SK-N-SH (cell line): ENCODE results near the gene FAM110A. TPM values are rescaled to one million over a fixed set of nuclear protein-coding genes. Genes with fewer than 3 reads are reported as not detected.

Experiments used
- CTCF ChIA-PET: fragments of 300-600, 350-600 bp; formaldehyde crosslinking; extraction: SDS; loops from one replicate; lab custom pipeline; 2021; lab: Yijun Ruan, JAX
- POLR2A ChIA-PET: fragments of 350-600 bp; sonication (Branson Sonifier 250); formaldehyde crosslinking; extraction: SDS; loops from one replicate; lab custom pipeline; 2020; ENCODE audit warnings: antibody characterized with exemption, inconsistent platforms; lab: Yijun Ruan, JAX
- DNase-seq: peaks from one replicate; pipeline ENCODE4 v3.0.0; 2012
- H2AFZ ChIP-seq: fragments of 200-600 bp; sonication (generic); 2 replicates; pipeline ENCODE4 v1.8.1; 2016; ENCODE audit warnings: antibody characterized with exemption, mild to moderate bottlenecking, low read depth
- H3F3A ChIP-seq: fragments of 200-600 bp; sonication (generic); replicated peaks from 2 replicates; pipeline ENCODE3; 2016; ENCODE audit warnings: antibody characterized with exemption, mild to moderate bottlenecking; ENCODE audit not compliant: insufficient read depth
- H3K27ac ChIP-seq, 2 experiments: fragments of 200-500 bp in 1 of 2; fragments of 200-600 bp in 1 of 2; sonication (Bioruptor generic) in 1 of 2; sonication (generic), shearing (Covaris generic) in 1 of 2; 2 replicates each; pipeline versions ENCODE4 v1.5.1 to v1.6.1; 2014 to 2016; ENCODE audit warnings: low read depth in 2 of 2, inconsistent platforms in 1 of 2, low read length in 1 of 2, mild to moderate bottlenecking in 1 of 2, mixed read lengths in 1 of 2
- H3K27me3 ChIP-seq: fragments of 200-600 bp; sonication (generic), shearing (Covaris generic); 2 replicates; pipeline ENCODE4 v1.6.1; 2016; ENCODE audit warnings: mixed run types; ENCODE audit not compliant: insufficient read depth
- H3K36me3 ChIP-seq, 2 experiments: fragments of 200-500 bp in 1 of 2; fragments of 200-600 bp in 1 of 2; sonication (Bioruptor generic) in 1 of 2; sonication (generic) in 1 of 2; replicated peaks in 1 of 2; 2 replicates each; pipeline versions ENCODE3 to v1.5.1; 2014 to 2016; ENCODE audit warnings: low read length in 1 of 2, mild to moderate bottlenecking in 1 of 2; ENCODE audit not compliant: insufficient read depth in 2 of 2, control insufficient read depth in 1 of 2
- H3K4me1 ChIP-seq, 2 experiments: fragments of 200-500 bp in 1 of 2; fragments of 200-600 bp in 1 of 2; sonication (Bioruptor generic) in 1 of 2; sonication (generic), shearing (Covaris generic) in 1 of 2; 2 replicates each; pipeline versions ENCODE4 v1.5.1 to v1.6.1; 2014 to 2016; ENCODE audit warnings: low read depth in 1 of 2, low read length in 1 of 2, mixed run types in 1 of 2; ENCODE audit not compliant: insufficient read depth in 2 of 2, control insufficient read depth in 1 of 2
- H3K4me2 ChIP-seq: fragments of 200-600 bp; sonication (generic), shearing (Covaris generic); 2 replicates; pipeline ENCODE4 v1.6.1; 2017; ENCODE audit warnings: mixed run types
- H3K4me3 ChIP-seq, 2 experiments: fragments of 200-500 bp in 1 of 2; fragments of 200-600 bp in 1 of 2; sonication (Bioruptor generic) in 1 of 2; sonication (generic), shearing (Covaris generic) in 1 of 2; 2 replicates each; pipeline versions ENCODE4 v1.5.1 to v1.8.1; 2014 to 2016; ENCODE audit warnings: low read depth in 2 of 2, inconsistent platforms in 1 of 2, low read length in 1 of 2, mild to moderate bottlenecking in 1 of 2, mixed read lengths in 1 of 2, moderate library complexity in 1 of 2
- H3K79me2 ChIP-seq: fragments of 200-600 bp; sonication (generic); 2 replicates; pipeline ENCODE4 v1.8.1; 2017; ENCODE audit warnings: mild to moderate bottlenecking; ENCODE audit not compliant: insufficient read depth
- H3K9ac ChIP-seq: fragments of 200-600 bp; sonication (generic); 2 replicates; pipeline ENCODE4 v1.6.1; 2017; ENCODE audit warnings: mixed run types
- H3K9me2 ChIP-seq: fragments of 200-600 bp; sonication (generic); 2 replicates; pipeline ENCODE4 v1.6.1; 2017; ENCODE audit warnings: mixed run types
- H3K9me3 ChIP-seq: fragments of 200-600 bp; sonication (generic); 2 replicates; pipeline ENCODE4 v1.6.1; 2017; ENCODE audit warnings: mixed run types, mild to moderate bottlenecking, moderate library complexity
- H4K20me1 ChIP-seq: fragments of 200-600 bp; sonication (generic); 2 replicates; pipeline ENCODE4 v1.6.1; 2017; ENCODE audit warnings: mild to moderate bottlenecking, mixed run types; ENCODE audit not compliant: insufficient read depth
- CTCF ChIP-seq: fragments of 200-600 bp; sonication (generic); IDR thresholded peaks from 2 replicates; pipeline ENCODE4 v1.6.1; 2017; ENCODE audit warnings: antibody characterized with exemption, mild to moderate bottlenecking, moderate library complexity
- FOSL2 ChIP-seq: IDR thresholded peaks from 2 replicates; pipeline ENCODE4 v1.4.0; 2012; ENCODE audit warnings: low read depth, mild to moderate bottlenecking, moderate library complexity, borderline replicate concordance
- FOXJ3 ChIP-seq: sonication (generic); formaldehyde crosslinking; IDR thresholded peaks from 2 replicates; pipeline ENCODE4 v1.5.1; 2020; ENCODE audit warnings: mild to moderate bottlenecking, missing genetic modification reagents
- GABPA ChIP-seq: IDR thresholded peaks from 2 replicates; pipeline ENCODE4 v1.4.0; 2012; ENCODE audit warnings: low read depth, mild to moderate bottlenecking
- GATA2 ChIP-seq: sonication (generic); formaldehyde crosslinking; IDR thresholded peaks from 2 replicates; pipeline ENCODE4 v1.5.0; 2020; ENCODE audit warnings: mild to moderate bottlenecking, missing genetic modification reagents
- IRF3 ChIP-seq: fragments of 150-350 bp; IDR thresholded peaks from 2 replicates; pipeline ENCODE4 v1.6.1; 2016; ENCODE audit warnings: mild to moderate bottlenecking, low read depth, low read length
- JUND ChIP-seq: IDR thresholded peaks from 2 replicates; pipeline ENCODE4 v1.4.0; 2012
- MAX ChIP-seq: IDR thresholded peaks from 2 replicates; pipeline ENCODE4 v1.4.0; 2012; ENCODE audit warnings: low read depth
- NFIC ChIP-seq: IDR thresholded peaks from 2 replicates; pipeline ENCODE4 v1.4.0; 2012; ENCODE audit warnings: borderline replicate concordance
- RAD21 ChIP-seq: IDR thresholded peaks from 2 replicates; pipeline ENCODE4 v1.6.1; 2012; ENCODE audit warnings: mild to moderate bottlenecking, low read length
- RCOR1 ChIP-seq: fragments of 150-350 bp; IDR thresholded peaks from 2 replicates; pipeline ENCODE4 v1.6.1; 2017; ENCODE audit warnings: antibody characterized with exemption, low read length
- SIN3A ChIP-seq: IDR thresholded peaks from 2 replicates; pipeline ENCODE4 v1.6.1; 2012; ENCODE audit warnings: low read depth, mild to moderate bottlenecking, low read length, moderate library complexity, borderline replicate concordance
- TEAD4 ChIP-seq: IDR thresholded peaks from 2 replicates; pipeline ENCODE4 v1.4.0; 2012; ENCODE audit warnings: mild to moderate bottlenecking, borderline replicate concordance; ENCODE audit not compliant: insufficient read depth
- USF1 ChIP-seq: IDR thresholded peaks from 2 replicates; pipeline ENCODE4 v1.4.0; 2012; ENCODE audit warnings: low read depth, borderline replicate concordance
- YY1 ChIP-seq: IDR thresholded peaks from 2 replicates; pipeline ENCODE4 v1.4.0; 2012; ENCODE audit warnings: low read depth, mild to moderate bottlenecking
- WGBS: methylation state at CpG from one replicate; pipeline ENCODE4 v1.1.6; 2017; ENCODE audit warnings: low lambda C conversion rate; 5-methylcytosine and 5-hydroxymethylcytosine counted together
- polyA plus RNA-seq, 3 experiments: library from polyadenylated mRNA; depleted of rRNA; stranded (reverse); fragments of >200 nt; gene quantifications; 2 replicates each; pipeline ENCODE4 v1.2.3, GENCODE V29; 2012

Gene FAM110A
- polyA plus RNA-seq, 1 of the 3 experiments (the other 2 are of a cell fraction): 3.8 TPM

GRCh38 chr20:823574-823902 lies 10.0 kb upstream of the FAM110A start:
- Histone ChIP-seq H3K9me2 (no peaks in the 10 kb centered on the region), H3K27me3 (no peaks in the 10 kb centered on the region), H3K9ac (no peak overlapping the region), H2AFZ (no peak overlapping the region), H3F3A (no peaks in the 10 kb centered on the region)
- ChIA-PET CTCF (no interaction called here), POLR2A (no interaction called here)
- WGBS: 83% methylated on average over 4 of the region's 4 CpGs
- TF ChIP-seq GABPA: no peak
- TF ChIP-seq, all 33 proteins: peak for 0
- DNase-seq: no peak
- H4K20me1 ChIP-seq: no peaks in the 10 kb centered on the region
- H3K4me2 ChIP-seq: no peak overlapping the region
- H3K36me3 ChIP-seq: no peaks in the 10 kb centered on the region
- no peaks in the 10 kb centered on the region for H3K4me1 ChIP-seq
- no peaks in the 10 kb centered on the region for H3K79me2 ChIP-seq
- no peaks in the 10 kb centered on the region for H3K9me3 ChIP-seq
- H3K27ac ChIP-seq: no peak overlapping the region
- no peak overlapping the region for H3K4me3 ChIP-seq

GRCh38 chr20:824490-824889 lies 9.0 kb upstream of the FAM110A start:
- POLR2A ChIA-PET: no interaction called here

GRCh38 chr20:824916-825315 lies 8.6 kb upstream of the FAM110A start:
- no peak overlapping the region for H3K4me3 ChIP-seq
- ChIA-PET POLR2A (no interaction called here), CTCF (interaction anchor here (1.1 to 1.5 kb wide), 2 partner anchors 133 to 284 kb away, joined by 3 to 5 read pairs; no protein-coding TSS in a partner anchor)
- no peak overlapping the region for H3K27ac ChIP-seq
- no peak for DNase-seq
- no peak overlapping the region for H2AFZ ChIP-seq
- no peaks in the 10 kb centered on the region for H3K9me2 ChIP-seq
- 50% methylated on average over 4 of the region's 4 CpGs for WGBS
- TF ChIP-seq GATA2 (no peak), CTCF (no peak), IRF3 (no peak), RCOR1 (no peak), SIN3A (no peak), USF1 (no peak), NFIC (no peak), FOXJ3 (CRISPR knock-in tag) (no peak), TEAD4 (no peak), JUND (no peak), FOSL2 (no peak)
- no peaks in the 10 kb centered on the region for H3F3A ChIP-seq
- H4K20me1 ChIP-seq: no peaks in the 10 kb centered on the region
- H3K9ac ChIP-seq: no peak overlapping the region
- no peaks in the 10 kb centered on the region for H3K27me3 ChIP-seq
- no peaks in the 10 kb centered on the region for H3K36me3 ChIP-seq
- H3K79me2 ChIP-seq: no peaks in the 10 kb centered on the region
- no peaks in the 10 kb centered on the region; a peak in 1 of 4 replicates for H3K4me1 ChIP-seq
- H3K4me2 ChIP-seq: no peak overlapping the region
- no peaks in the 10 kb centered on the region for H3K9me3 ChIP-seq

More at GRCh38 chr20:824490-824889, 9.0 kb upstream of the FAM110A start:
- Histone ChIP-seq H3F3A (no peaks in the 10 kb centered on the region), H3K27me3 (no peaks in the 10 kb centered on the region), H3K79me2 (no peaks in the 10 kb centered on the region), H3K36me3 (no peaks in the 10 kb centered on the region), H3K9me2 (no peaks in the 10 kb centered on the region), H3K4me1 (no peaks in the 10 kb centered on the region; a peak in 1 of 4 replicates), H4K20me1 (no peaks in the 10 kb centered on the region), H2AFZ (no peak overlapping the region), H3K4me3 (no peak overlapping the region), H3K9ac (no peak overlapping the region), H3K9me3 (no peaks in the 10 kb centered on the region), H3K4me2 (no peak overlapping the region), H3K27ac (no peak overlapping the region)
- CTCF ChIA-PET: interaction anchor here (1.1 kb wide), 1 partner anchor 284 kb away, joined by 5 read pairs; no protein-coding TSS in a partner anchor
- no peak for DNase-seq
- 98% methylated on average over 4 of the region's 4 CpGs for WGBS
- TF ChIP-seq NFIC (no peak), TEAD4 (no peak), MAX (no peak), YY1 (no peak), FOSL2 (no peak), RAD21 (no peak)
- TF ChIP-seq, all 33 proteins: peak for 0
